ENCODE data around the gene UGT2B28.
"Not testable (repeated sequence)": the region's sequence is repeated elsewhere in the genome, so short reads cannot be mapped to it uniquely, and the experiment has no call there.

The UGT2B28 gene

DNA sequence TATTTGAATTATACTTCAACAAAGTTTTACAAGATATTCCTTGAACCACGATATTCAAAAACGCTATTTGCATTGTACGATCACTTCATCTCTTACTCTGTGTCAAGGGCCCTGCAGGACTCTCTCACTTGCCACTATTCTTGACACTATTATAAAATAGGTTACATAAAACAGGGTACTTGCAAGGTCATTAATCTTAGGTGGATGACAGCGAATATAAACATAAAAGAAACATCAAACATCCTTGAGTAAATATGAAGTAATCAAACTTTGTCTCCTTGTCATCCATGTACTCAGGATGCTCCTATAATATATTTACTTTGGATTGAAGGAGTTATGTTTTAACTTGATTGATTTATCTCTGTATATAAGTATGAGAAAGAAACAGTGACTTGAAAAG, at the start of gene UGT2B28:
TSS of gene UGT2B28 (plus strand) at position 395 of the 400 bp plus-strand sequence. CDS start 26 bp downstream, outside the sequence.
- H3K27me3 ChIP-seq (ENCODE audit: control insufficient read depth, insufficient read depth, low read length); H3K79me2 ChIP-seq; H3K27ac ChIP-seq; H3K4me1 ChIP-seq; H3K4me3 ChIP-seq (ENCODE audit: low read depth, low read length); H3K9ac ChIP-seq; H3K36me3 ChIP-seq (ENCODE audit: control insufficient read depth, insufficient read depth, low read length); H3K4me2 ChIP-seq (ENCODE audit: low read length); H2AFZ ChIP-seq; H3K9me3 ChIP-seq (ENCODE audit: control insufficient read depth, low read length): not testable (repeated sequence)

DNA sequence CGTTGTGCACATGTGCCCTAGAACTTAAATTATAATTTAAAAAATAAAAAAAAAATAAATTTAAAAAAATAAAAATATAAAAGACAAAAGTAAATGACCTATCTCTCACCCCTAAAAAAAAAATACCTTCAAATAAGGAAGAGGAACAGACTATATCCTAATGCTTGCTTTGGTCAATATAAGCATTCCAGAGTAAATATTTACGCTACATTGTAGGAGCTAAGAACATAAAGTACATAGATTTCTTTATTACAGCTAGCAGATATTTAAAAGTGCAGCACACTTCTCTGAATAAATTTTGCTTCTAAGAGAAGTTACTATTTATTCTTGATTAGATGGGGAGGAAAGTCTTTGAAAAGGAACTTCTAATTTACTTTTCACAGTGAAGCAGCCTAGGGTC, 41.2 kb upstream of the UGT2B28 start:
- TF ChIP-seq, protein P1, sequence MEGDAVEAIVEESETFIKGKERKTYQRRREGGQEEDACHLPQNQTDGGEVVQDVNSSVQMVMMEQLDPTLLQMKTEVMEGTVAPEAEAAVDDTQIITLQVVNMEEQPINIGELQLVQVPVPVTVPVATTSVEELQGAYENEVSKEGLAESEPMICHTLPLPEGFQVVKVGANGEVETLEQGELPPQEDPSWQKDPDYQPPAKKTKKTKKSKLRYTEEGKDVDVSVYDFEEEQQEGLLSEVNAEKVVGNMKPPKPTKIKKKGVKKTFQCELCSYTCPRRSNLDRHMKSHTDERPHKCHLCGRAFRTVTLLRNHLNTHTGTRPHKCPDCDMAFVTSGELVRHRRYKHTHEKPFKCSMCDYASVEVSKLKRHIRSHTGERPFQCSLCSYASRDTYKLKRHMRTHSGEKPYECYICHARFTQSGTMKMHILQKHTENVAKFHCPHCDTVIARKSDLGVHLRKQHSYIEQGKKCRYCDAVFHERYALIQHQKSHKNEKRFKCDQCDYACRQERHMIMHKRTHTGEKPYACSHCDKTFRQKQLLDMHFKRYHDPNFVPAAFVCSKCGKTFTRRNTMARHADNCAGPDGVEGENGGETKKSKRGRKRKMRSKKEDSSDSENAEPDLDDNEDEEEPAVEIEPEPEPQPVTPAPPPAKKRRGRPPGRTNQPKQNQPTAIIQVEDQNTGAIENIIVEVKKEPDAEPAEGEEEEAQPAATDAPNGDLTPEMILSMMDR (IDR thresholded peaks at IDR 0.05), result no peak
- Histone ChIP-seq H3K27ac (no peak overlapping the region), H3K4me3 (ENCODE audit: low read depth, low read length) (no peak overlapping the region), H2AFZ (no peak overlapping the region), H3K27me3 (ENCODE audit: control insufficient read depth, insufficient read depth, low read length) (no peaks in the 10 kb centered on the region), H3K36me3 (ENCODE audit: control insufficient read depth, insufficient read depth, low read length) (no peaks in the 10 kb centered on the region), H3K4me2 (ENCODE audit: low read length) (no peak overlapping the region), H3K9ac (no peak overlapping the region), H3K79me2 (no peaks in the 10 kb centered on the region), H3K4me1 (no peaks in the 10 kb centered on the region), H3K9me3 (ENCODE audit: control insufficient read depth, low read length) (no peaks in the 10 kb centered on the region)

DNA sequence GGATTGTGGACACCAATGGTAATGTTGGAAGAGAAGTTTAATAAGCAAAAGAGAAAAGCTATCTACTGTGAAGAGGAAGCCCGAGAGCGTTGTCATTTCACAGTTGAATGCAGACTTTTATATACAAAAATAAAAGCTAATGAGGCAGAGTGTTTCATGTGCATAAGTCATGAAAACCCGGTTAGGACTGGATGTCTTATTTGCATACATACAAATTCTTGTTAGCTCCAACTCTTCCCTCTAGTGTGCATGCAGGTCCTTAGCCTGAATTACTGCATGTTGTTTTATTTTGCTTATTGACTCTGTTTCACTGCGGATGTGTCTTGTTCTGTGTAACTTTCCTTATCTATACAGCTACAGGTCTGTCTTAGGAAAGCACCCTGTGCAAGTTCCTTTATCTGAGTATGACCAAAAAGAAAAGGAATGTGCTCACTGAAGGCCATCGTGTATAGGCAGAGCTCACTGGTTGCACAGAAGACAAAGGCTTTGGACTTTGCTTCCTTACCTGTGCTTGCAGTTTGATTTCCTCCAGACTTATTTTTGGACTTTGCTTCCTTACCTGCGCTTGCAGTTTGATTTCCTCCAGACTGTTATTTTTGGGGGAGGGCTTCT, 40.6 kb upstream of the UGT2B28 start:
- TF ChIP-seq, protein P1 (IDR thresholded peaks at IDR 0.05), result no peak
- no peak overlapping the region for H3K4me2 ChIP-seq (ENCODE audit: low read length)
- no peak overlapping the region for H3K9ac ChIP-seq
- H3K27me3 ChIP-seq (ENCODE audit: control insufficient read depth, insufficient read depth, low read length), result no peaks in the 10 kb centered on the region
- H3K79me2 ChIP-seq, result no peaks in the 10 kb centered on the region
- H3K36me3 ChIP-seq (ENCODE audit: control insufficient read depth, insufficient read depth, low read length), result no peaks in the 10 kb centered on the region
- no peaks in the 10 kb centered on the region for H3K9me3 ChIP-seq (ENCODE audit: control insufficient read depth, low read length)
- no peak overlapping the region for H3K4me3 ChIP-seq (ENCODE audit: low read depth, low read length)
- no peak overlapping the region for H2AFZ ChIP-seq
- H3K4me1 ChIP-seq, result no peaks in the 10 kb centered on the region
- no peak overlapping the region for H3K27ac ChIP-seq

DNA sequence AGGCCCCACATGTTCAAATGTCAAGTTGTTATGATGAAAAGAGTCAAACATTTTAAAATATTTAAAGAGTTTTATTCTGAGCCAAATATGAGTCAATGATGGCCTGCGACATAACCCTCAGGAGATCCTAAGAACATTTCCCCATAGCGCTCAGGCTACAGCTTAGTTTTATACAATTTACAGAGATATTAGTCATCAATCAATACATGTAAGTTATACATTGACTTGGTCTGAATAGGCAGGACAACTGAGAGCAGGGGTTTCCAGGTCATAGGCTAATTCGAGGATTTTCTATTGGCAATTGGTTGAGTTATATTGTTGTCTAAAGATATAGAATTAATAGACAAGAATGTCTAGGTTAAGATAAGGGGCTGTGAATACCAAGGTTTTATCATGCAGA, 39.5 kb upstream of the UGT2B28 start:
- H3K4me3 ChIP-seq (ENCODE audit: low read depth, low read length); H3K79me2 ChIP-seq; H3K9ac ChIP-seq; H2AFZ ChIP-seq; H3K9me3 ChIP-seq (ENCODE audit: control insufficient read depth, low read length); H3K27ac ChIP-seq; H3K27me3 ChIP-seq (ENCODE audit: control insufficient read depth, insufficient read depth, low read length); H3K36me3 ChIP-seq (ENCODE audit: control insufficient read depth, insufficient read depth, low read length); H3K4me2 ChIP-seq (ENCODE audit: low read length); H3K4me1 ChIP-seq: not testable (repeated sequence)

DNA sequence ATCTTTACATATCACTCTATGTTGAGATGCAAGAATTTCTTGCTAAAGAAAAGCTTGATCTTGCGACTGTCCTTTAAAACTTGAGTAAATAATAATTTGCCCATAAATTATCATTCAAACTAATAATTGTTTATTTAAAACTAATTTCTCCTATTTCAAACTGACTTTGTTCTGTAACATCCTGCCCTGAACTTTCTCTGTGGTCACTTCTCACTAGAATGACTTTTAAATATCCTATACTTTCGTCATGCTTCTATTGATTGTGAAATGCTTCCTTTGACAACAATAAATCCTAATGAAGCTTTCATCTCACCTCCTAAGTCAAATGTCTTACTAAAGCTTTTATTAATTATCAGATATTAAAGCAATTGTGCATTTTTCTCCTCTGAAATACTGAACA, 38.5 kb upstream of the UGT2B28 start:
- H3K4me2 ChIP-seq (ENCODE audit: low read length); H2AFZ ChIP-seq; H3K27me3 ChIP-seq (ENCODE audit: control insufficient read depth, insufficient read depth, low read length); H3K9me3 ChIP-seq (ENCODE audit: control insufficient read depth, low read length); H3K79me2 ChIP-seq; H3K36me3 ChIP-seq (ENCODE audit: control insufficient read depth, insufficient read depth, low read length); H3K4me1 ChIP-seq; H3K4me3 ChIP-seq (ENCODE audit: low read depth, low read length); H3K27ac ChIP-seq; H3K9ac ChIP-seq: not testable (repeated sequence)

DNA sequence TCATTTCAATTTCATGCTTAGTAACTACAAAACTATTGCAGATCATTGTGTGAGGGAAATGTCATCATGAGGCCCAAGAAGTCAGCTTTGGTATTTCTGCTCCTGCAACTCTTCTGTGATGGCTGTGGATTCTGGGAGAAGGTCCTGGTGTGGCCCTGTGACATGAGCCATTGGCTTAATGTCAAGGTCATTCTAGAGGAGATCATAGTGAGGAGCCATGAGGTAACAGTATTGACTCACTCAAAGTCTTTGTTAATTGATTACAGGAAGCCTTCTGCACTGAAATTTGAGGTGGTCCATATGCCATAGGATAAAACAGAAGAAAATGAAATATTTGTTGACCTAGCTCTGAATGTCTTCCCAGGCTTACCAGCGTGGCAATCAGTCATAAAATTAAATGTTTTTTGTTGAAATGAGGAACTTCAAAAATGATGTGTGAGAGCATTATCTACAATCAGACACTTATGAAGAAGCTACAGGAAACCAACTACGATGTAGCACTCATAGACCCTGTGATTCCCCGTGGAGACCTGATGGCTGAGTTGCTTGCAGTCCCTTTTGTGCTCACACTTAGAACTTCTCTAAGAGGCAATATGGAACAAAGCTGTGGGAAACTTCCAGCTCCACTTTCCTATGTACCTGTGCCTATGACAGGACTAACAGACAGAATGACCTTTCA, 37.6 kb upstream of the UGT2B28 start:
- H3K79me2 ChIP-seq; H3K4me1 ChIP-seq; H3K27me3 ChIP-seq (ENCODE audit: control insufficient read depth, insufficient read depth, low read length); H3K27ac ChIP-seq; H3K9ac ChIP-seq; H2AFZ ChIP-seq; H3K9me3 ChIP-seq (ENCODE audit: control insufficient read depth, low read length); H3K4me2 ChIP-seq (ENCODE audit: low read length); H3K36me3 ChIP-seq (ENCODE audit: control insufficient read depth, insufficient read depth, low read length); H3K4me3 ChIP-seq (ENCODE audit: low read depth, low read length): not testable (repeated sequence)

DNA sequence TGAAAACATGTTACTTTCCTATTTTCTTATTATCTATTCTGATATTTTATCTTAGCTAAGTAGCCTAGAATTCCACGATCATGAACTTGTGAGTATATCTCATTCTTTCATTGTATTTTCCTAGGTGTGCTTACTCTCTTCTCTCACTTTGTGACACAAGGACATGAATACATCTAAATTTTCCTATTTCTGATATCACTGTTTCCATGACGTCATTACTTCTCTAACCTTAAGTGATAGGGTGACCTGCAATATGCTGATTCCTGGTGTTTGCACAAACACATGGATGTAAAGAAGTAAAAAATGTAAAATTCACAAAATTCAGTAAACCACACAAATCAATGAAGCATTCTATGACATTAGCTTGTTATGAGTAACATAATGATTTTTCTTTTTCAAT, 29.4 kb upstream of the UGT2B28 start:
- not testable (repeated sequence) for H3K27me3 ChIP-seq (ENCODE audit: control insufficient read depth, insufficient read depth, low read length); H3K9me3 ChIP-seq (ENCODE audit: control insufficient read depth, low read length); H3K4me2 ChIP-seq (ENCODE audit: low read length); H2AFZ ChIP-seq; H3K27ac ChIP-seq; H3K4me3 ChIP-seq (ENCODE audit: low read depth, low read length); H3K4me1 ChIP-seq; H3K36me3 ChIP-seq (ENCODE audit: control insufficient read depth, insufficient read depth, low read length); H3K9ac ChIP-seq; H3K79me2 ChIP-seq

DNA sequence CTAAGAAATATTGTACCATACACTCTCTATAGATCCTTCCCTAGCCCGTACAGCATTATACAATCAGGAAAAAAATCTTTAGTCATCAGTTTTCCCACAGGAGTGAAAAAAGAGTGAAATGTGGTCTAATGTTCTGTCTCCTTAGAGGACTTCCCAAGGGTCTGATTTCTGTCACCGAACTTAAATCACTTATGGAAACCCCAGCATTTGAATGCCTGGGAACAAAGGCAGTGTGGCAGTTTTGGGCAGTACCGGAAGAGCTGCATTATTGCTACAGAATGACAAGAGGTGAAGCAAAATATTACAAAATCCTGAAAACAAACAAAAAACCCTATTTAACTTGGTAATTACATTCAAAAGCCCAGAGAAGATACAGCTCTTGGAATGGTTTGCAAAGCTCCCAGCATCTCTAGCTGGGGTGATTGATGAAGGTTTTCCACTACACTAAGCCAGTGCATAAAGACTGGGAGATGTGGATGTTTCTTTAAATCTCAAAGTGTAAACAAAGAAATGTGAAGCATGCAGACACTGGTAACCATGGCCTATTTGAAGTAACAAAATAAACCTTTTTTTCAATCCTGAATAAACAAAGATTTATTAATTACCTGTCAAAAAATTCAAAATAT, 27.0 kb upstream of the UGT2B28 start:
- not testable (repeated sequence) for H3K4me3 ChIP-seq (ENCODE audit: low read depth, low read length); H3K27ac ChIP-seq; H3K79me2 ChIP-seq; H3K4me1 ChIP-seq; H3K36me3 ChIP-seq (ENCODE audit: control insufficient read depth, insufficient read depth, low read length); H2AFZ ChIP-seq; H3K9ac ChIP-seq; H3K9me3 ChIP-seq (ENCODE audit: control insufficient read depth, low read length); H3K4me2 ChIP-seq (ENCODE audit: low read length); H3K27me3 ChIP-seq (ENCODE audit: control insufficient read depth, insufficient read depth, low read length)

DNA sequence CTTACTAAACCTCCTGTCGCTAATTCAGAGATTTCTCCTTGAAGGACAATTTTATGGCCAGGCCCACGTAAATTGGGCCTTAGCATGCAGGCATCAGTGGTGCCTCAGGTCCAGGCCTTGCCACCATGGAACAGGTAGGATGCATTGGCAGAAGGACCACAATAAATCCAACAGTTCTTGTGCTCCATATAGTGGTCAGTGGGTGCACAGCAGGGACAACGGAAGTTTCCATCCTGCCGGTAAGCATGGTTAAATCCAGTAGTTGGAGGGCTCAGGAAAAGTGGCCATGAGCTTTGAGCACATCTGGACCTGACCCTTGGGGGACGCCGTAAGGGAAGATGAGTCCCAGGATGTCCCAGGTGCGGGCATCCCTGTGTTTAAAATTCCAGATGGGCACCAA, 11.7 kb upstream of the UGT2B28 start:
- H3K4me1 ChIP-seq; H3K9ac ChIP-seq; H3K27ac ChIP-seq; H3K4me2 ChIP-seq (ENCODE audit: low read length); H3K9me3 ChIP-seq (ENCODE audit: control insufficient read depth, low read length); H3K27me3 ChIP-seq (ENCODE audit: control insufficient read depth, insufficient read depth, low read length); H3K79me2 ChIP-seq; H2AFZ ChIP-seq; H3K4me3 ChIP-seq (ENCODE audit: low read depth, low read length); H3K36me3 ChIP-seq (ENCODE audit: control insufficient read depth, insufficient read depth, low read length): not testable (repeated sequence)

Data from parathyroid adenoma (tissue), 2 donors.